HG03439 (cell line): ENCODE data around the gene HRG.

Source experiments
- ATAC-seq: cut with Tn5 transposase; IDR thresholded peaks from one replicate; pipeline ENCODE4 v1.9.1; 2021; ENCODE audit warnings: mild to moderate bottlenecking, moderate library complexity; ENCODE audit not compliant: unreplicated experiment

Gene HRG

GRCh38 chr3:186719945-186720739, 54.3 kb downstream of the HRG start:
- ATAC-seq = no peak

GRCh38 chr3:186722457-186722856, 56.6 kb downstream of the HRG start:
- no peak for ATAC-seq

GRCh38 chr3:186724911-186725310, 59.1 kb downstream of the HRG start:
- no peak for ATAC-seq
